CD4-positive, alpha-beta T cell (primary cell): Measurements from ENCODE around the gene HMCN1. TPM values are rescaled to one million over a fixed set of nuclear protein-coding genes. Genes with fewer than 3 reads are reported as not detected.

ENCODE experiments used
- ATAC-seq: fragments of 200-7000 bp; cut with Tn5 transposase; one replicate; pipeline ENCODE4 v1.10.0; 2022; ENCODE audit warnings: mild to moderate bottlenecking; ENCODE audit not compliant: poor library complexity
- CTCF ChIA-PET: fragments of 350-600 bp; sonication (Branson Sonifier 250); formaldehyde crosslinking; loops from one replicate; lab custom pipeline; 2021; ENCODE audit warnings: antibody characterized with exemption, inconsistent platforms; lab: Charles Lee
- POLR2A ChIA-PET: fragments of 350-600 bp; sonication (Branson Sonifier 250); formaldehyde crosslinking; loops from one replicate; lab custom pipeline; 2021; ENCODE audit warnings: antibody characterized with exemption, inconsistent platforms; lab: Charles Lee
- DNase-seq, 14 experiments: peaks; one replicate each; pipeline ENCODE4 v3.0.0-alpha.2; 2013 to 2020; ENCODE audit warnings: mixed read lengths in 2 of 14
- H3K27ac ChIP-seq, 2 donors: one replicate each; pipeline versions ENCODE4 v1.5.1 to v1.7.0; 2013; ENCODE audit warnings: low read length in 2 of 2, low read depth in 1 of 2, mild to moderate bottlenecking in 1 of 2
- H3K27me3 ChIP-seq, 2 experiments: 1 replicate in 1 of 2; 2 replicates in 1 of 2; pipeline versions ENCODE4 v1.6.1 to v1.7.0; 2013; ENCODE audit warnings: low read length in 2 of 2, control low read depth in 1 of 2, mild to moderate bottlenecking in 1 of 2, moderate library complexity in 1 of 2; ENCODE audit not compliant: insufficient read depth in 2 of 2, control insufficient read depth in 1 of 2
- H3K36me3 ChIP-seq: one replicate; pipeline ENCODE4 v1.6.1; 2013; ENCODE audit warnings: low read length, control low read depth; ENCODE audit not compliant: insufficient read depth
- H3K4me1 ChIP-seq: one replicate; pipeline ENCODE4 v1.6.1; 2013; ENCODE audit warnings: low read length, control low read depth; ENCODE audit not compliant: insufficient read depth
- H3K4me3 ChIP-seq: one replicate; pipeline ENCODE4 v1.5.1; 2013; ENCODE audit warnings: mild to moderate bottlenecking, low read length, moderate library complexity
- H3K9me3 ChIP-seq, 2 experiments: 1 replicate in 1 of 2; 2 replicates in 1 of 2; pipeline versions ENCODE4 v1.6.1 to v1.7.0; 2013; ENCODE audit warnings: low read length in 2 of 2, mild to moderate bottlenecking in 2 of 2, control low read depth in 1 of 2, moderate library complexity in 1 of 2; ENCODE audit not compliant: control insufficient read depth in 1 of 2, insufficient read depth in 1 of 2
- H3K27ac Mint-ChIP-seq: one replicate; pipeline ENCODE4 v1.8.0; 2020; ENCODE audit warnings: mixed read lengths
- H3K27me3 Mint-ChIP-seq: one replicate; pipeline ENCODE4 v1.8.0; 2021; ENCODE audit warnings: mixed read lengths
- H3K36me3 Mint-ChIP-seq: one replicate; pipeline ENCODE4 v1.8.0; 2021; ENCODE audit warnings: low read depth, mixed read lengths
- H3K4me1 Mint-ChIP-seq: one replicate; pipeline ENCODE4 v1.8.0; 2021; ENCODE audit warnings: low read depth, mixed read lengths
- H3K4me3 Mint-ChIP-seq: one replicate; pipeline ENCODE4 v1.8.0; 2020; ENCODE audit warnings: mild to moderate bottlenecking, mixed read lengths
- H3K9me3 Mint-ChIP-seq: one replicate; pipeline ENCODE4 v1.8.0; 2020; ENCODE audit warnings: mixed read lengths
- intact Hi-C, 2 experiments: fragments of 100-400 bp; cut with DNase I in 1 of 2; cut with micrococcal nuclease in 1 of 2; formaldehyde crosslinking; loops; one replicate each; pipeline versions ENCODE4 v1.15.1 to v1.9.0; 2023 to 2025; cut with DNase I, micrococcal nuclease
- total RNA-seq, 174 experiments: library from RNA in 2 of 174; stranded (reverse) in 2 of 174; gene quantifications; one replicate each; pipeline ENCODE4 v1.2.3 and lab custom pipeline; 2021 to 2026
- TF ChIP-seq, protein P1 (sequence below): fragments of 200-600 bp; IDR thresholded peaks from one replicate; pipeline ENCODE4 v1.8.0; 2022; ENCODE audit warnings: antibody characterized with exemption, mild to moderate bottlenecking

HMCN1 gene
- total RNA-seq, 2 experiments from 2014 or later, result 0.14 TPM

DNA sequence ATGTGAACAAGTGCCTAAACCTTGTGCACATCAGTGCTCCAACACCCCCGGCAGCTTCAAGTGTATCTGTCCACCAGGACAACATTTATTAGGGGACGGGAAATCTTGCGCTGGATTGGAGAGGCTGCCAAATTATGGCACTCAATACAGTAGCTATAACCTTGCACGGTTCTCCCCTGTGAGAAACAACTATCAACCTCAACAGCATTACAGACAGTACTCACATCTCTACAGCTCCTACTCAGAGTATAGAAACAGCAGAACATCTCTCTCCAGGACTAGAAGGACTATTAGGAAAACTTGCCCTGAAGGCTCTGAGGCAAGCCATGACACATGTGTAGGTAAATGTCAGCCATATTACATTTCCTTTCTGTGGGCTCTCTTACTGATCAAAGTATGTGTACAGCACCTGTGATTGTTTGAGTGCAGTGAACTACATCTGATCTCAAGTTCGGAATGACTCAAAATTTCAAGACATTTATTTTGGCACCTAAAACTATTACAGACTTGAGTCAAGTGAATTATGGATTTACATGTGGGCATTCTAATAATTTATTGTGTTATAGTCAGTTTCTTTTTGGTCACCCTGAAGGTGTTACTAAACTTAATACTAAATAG, 444.3 kb downstream of the HMCN1 start:
- ChIA-PET POLR2A (no interaction called here), CTCF (no interaction called here)
- Mint-ChIP-seq H3K9me3 (no peaks in the 10 kb centered on the region), H3K27me3 (peaks cover 35% of the 10 kb centered on the region), H3K4me3 (no peak overlapping the region), H3K27ac (no peak overlapping the region), H3K36me3 (no peaks in the 10 kb centered on the region), H3K4me1 (no peaks in the 10 kb centered on the region)
- no peak overlapping the region for H3K4me3 ChIP-seq
- DNase-seq, result no peak
- no peak for ATAC-seq
- no peaks in the 10 kb centered on the region for H3K27me3 ChIP-seq
- H3K9me3 ChIP-seq, result no peaks in the 10 kb centered on the region
- H3K36me3 ChIP-seq, result no peaks in the 10 kb centered on the region
- intact Hi-C loops, result no loop called here
- no peak overlapping the region for H3K27ac ChIP-seq
- TF ChIP-seq, protein P1, sequence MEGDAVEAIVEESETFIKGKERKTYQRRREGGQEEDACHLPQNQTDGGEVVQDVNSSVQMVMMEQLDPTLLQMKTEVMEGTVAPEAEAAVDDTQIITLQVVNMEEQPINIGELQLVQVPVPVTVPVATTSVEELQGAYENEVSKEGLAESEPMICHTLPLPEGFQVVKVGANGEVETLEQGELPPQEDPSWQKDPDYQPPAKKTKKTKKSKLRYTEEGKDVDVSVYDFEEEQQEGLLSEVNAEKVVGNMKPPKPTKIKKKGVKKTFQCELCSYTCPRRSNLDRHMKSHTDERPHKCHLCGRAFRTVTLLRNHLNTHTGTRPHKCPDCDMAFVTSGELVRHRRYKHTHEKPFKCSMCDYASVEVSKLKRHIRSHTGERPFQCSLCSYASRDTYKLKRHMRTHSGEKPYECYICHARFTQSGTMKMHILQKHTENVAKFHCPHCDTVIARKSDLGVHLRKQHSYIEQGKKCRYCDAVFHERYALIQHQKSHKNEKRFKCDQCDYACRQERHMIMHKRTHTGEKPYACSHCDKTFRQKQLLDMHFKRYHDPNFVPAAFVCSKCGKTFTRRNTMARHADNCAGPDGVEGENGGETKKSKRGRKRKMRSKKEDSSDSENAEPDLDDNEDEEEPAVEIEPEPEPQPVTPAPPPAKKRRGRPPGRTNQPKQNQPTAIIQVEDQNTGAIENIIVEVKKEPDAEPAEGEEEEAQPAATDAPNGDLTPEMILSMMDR, result no peak
- H3K4me1 ChIP-seq, result no peaks in the 10 kb centered on the region

DNA sequence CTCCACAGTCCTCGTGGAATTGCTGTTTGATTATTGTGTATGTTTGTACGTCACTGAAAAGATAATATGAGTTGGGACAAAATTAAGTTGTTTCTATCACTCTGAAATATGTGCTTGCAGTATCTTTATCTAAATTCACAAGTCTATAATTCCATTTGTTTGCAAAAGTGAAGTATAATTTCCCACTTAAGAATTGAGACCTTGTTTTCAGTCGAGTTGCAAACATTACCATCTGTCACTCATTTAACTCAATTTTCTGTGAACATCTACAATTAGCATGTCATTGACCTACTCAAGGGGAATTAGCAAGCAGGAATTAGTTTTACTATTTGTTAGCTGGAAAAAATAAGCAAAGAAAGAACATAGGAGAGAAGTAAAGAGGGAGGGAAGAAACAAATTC, 445.0 kb downstream of the HMCN1 start:
- no peak for ATAC-seq
- Histone ChIP-seq H3K4me1 (no peaks in the 10 kb centered on the region), H3K4me3 (no peak overlapping the region), H3K27ac (no peak overlapping the region), H3K9me3 (no peaks in the 10 kb centered on the region), H3K27me3 (no peaks in the 10 kb centered on the region), H3K36me3 (no peaks in the 10 kb centered on the region)
- DNase-seq, result no peak
- H3K36me3 Mint-ChIP-seq, result no peaks in the 10 kb centered on the region
- peaks cover 4% of the 10 kb centered on the region for H3K4me1 Mint-ChIP-seq
- TF ChIP-seq, protein P1, result no peak
- CTCF ChIA-PET, result no interaction called here
- H3K4me3 Mint-ChIP-seq, result no peak overlapping the region
- no peaks in the 10 kb centered on the region for H3K9me3 Mint-ChIP-seq
- intact Hi-C loops, result no loop called here
- no peak overlapping the region for H3K27ac Mint-ChIP-seq
- POLR2A ChIA-PET, result no interaction called here
- peaks cover 30% of the 10 kb centered on the region for H3K27me3 Mint-ChIP-seq

DNA sequence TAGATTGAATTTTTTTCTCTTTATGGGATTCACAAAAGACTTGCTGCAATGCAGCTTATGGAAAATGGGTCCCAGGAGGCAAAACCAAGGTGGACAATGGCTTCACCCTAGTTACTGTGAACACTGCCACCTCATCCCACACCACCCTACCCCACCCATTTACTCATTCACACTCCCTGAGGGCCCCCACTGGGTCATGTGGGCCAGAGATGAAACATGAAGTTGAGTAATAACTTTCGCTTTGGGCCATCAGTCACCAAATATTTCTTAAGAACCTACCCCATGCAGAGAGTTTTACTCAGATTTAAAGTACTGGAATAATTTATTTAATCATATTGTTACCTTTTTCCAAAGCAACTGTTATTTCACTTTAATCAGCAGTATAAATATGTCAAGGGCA, 449.0 kb downstream of the HMCN1 start:
- Mint-ChIP-seq H3K4me3 (no peak overlapping the region), H3K27ac (no peak overlapping the region), H3K4me1 (peaks cover 5% of the 10 kb centered on the region), H3K9me3 (no peaks in the 10 kb centered on the region), H3K36me3 (no peaks in the 10 kb centered on the region), H3K27me3 (peaks cover 36% of the 10 kb centered on the region)
- intact Hi-C loops, result no loop called here
- Histone ChIP-seq H3K4me3 (no peak overlapping the region), H3K27ac (no peak overlapping the region), H3K27me3 (no peaks in the 10 kb centered on the region), H3K9me3 (no peaks in the 10 kb centered on the region), H3K4me1 (no peaks in the 10 kb centered on the region), H3K36me3 (no peaks in the 10 kb centered on the region)
- ChIA-PET CTCF (interaction anchor here (0.6 kb wide), 1 partner anchor 323 kb away, joined by 3 read pairs; no protein-coding TSS in a partner anchor), POLR2A (no interaction called here)
- peak in 2 of 14 experiments; percentile 4 to 9 for DNase-seq
- TF ChIP-seq, protein P1, result no peak
- ATAC-seq, result no peak
